ENCODE measurements around the gene FANCM. TPM values are rescaled to one million over a fixed set of nuclear protein-coding genes. Genes with fewer than 3 reads are reported as not detected.

FANCM gene
- total RNA-seq, 2 donors from 2014 or later: 11.9 to 13.5 TPM

DNA sequence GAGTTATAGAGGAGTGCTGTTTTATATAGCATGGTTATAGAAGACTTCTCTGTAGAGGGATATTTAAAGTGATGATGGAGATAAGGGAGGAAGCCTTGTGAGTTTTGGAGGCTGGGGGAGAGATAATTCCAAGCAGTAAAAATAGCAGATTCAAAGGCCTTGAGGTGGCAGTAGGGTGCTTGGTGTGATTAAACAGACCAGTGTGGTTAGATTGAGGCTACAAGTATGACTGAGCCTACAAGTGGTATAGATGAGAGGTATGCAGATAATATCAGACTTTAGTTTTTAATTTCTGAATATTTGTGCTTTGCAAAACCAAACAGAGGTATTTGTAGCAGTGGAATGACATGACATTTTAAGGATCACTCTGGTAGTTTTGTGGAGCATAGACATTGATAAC, 20.3 kb downstream of the FANCM start:
- H3K4me3 ChIP-seq: no peak overlapping the region
- TF ChIP-seq POLR2AphosphoS5 (IDR thresholded peaks at IDR 0.05): no peak
- TF ChIP-seq, protein P1, sequence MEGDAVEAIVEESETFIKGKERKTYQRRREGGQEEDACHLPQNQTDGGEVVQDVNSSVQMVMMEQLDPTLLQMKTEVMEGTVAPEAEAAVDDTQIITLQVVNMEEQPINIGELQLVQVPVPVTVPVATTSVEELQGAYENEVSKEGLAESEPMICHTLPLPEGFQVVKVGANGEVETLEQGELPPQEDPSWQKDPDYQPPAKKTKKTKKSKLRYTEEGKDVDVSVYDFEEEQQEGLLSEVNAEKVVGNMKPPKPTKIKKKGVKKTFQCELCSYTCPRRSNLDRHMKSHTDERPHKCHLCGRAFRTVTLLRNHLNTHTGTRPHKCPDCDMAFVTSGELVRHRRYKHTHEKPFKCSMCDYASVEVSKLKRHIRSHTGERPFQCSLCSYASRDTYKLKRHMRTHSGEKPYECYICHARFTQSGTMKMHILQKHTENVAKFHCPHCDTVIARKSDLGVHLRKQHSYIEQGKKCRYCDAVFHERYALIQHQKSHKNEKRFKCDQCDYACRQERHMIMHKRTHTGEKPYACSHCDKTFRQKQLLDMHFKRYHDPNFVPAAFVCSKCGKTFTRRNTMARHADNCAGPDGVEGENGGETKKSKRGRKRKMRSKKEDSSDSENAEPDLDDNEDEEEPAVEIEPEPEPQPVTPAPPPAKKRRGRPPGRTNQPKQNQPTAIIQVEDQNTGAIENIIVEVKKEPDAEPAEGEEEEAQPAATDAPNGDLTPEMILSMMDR (IDR thresholded peaks at IDR 0.05): no peak
- TF ChIP-seq POLR2A (IDR thresholded peaks at IDR 0.05): no peak
- intact Hi-C loops (cut with DNase I): no loop called here
- no peaks in the 10 kb centered on the region for H3K9me3 ChIP-seq
- no peaks in the 10 kb centered on the region for H3K27me3 ChIP-seq (replicated peaks; ENCODE audit: insufficient read depth)
- no peaks in the 10 kb centered on the region for H3K36me3 ChIP-seq
- DNase-seq (ENCODE audit: low spot score): no peak
- H3K27ac ChIP-seq: no peak overlapping the region
- H3K4me1 ChIP-seq (replicated peaks): no peaks in the 10 kb centered on the region

DNA sequence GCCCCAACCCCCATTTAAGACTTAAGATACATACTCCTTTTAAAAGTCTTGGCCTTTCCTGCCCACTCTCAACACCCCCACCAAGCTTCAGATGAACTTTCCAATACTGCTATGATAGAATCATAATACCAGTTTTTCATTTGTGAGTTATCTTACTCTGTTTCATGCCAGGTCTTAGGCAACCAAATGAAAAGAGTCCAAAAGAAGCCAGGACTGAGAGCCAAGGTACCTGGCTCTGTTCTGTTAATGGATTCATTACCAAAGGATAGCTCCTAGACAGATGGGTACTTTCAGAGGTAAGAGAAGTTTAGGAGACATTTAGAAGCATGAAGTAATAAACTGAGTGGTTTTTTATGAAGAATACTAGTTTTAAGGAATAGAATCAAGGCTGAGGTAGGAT, 34.2 kb downstream of the FANCM start:
- no peaks in the 10 kb centered on the region for H3K27me3 ChIP-seq (replicated peaks; ENCODE audit: insufficient read depth)
- no peaks in the 10 kb centered on the region for H3K4me1 ChIP-seq (replicated peaks)
- H3K27ac ChIP-seq: no peak overlapping the region
- no peak for TF ChIP-seq POLR2AphosphoS5 (IDR thresholded peaks at IDR 0.05)
- TF ChIP-seq, protein P1 (IDR thresholded peaks at IDR 0.05): no peak
- TF ChIP-seq POLR2A (IDR thresholded peaks at IDR 0.05): no peak
- H3K4me3 ChIP-seq: no peak overlapping the region
- intact Hi-C loops (cut with DNase I): no loop called here
- no peaks in the 10 kb centered on the region for H3K36me3 ChIP-seq
- DNase-seq (ENCODE audit: low spot score): no peak
- no peaks in the 10 kb centered on the region for H3K9me3 ChIP-seq

DNA sequence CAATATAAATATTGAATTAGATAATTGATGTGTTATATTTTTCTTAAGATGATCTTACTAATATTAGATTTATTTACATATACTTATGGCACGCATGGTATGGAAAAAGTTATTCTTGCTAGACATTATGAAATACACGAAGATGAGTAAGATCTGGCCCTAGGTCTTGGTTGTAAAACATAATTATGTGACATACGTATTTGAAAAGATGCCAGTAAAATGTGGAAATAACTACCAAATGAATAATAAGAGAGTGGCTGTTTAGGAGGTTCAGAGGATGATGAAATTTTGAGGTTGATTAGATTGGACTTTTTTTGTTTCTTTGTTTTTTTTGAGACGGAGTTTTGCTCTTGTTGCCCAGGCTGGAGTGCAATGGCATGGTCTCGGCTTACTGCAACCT, 41.3 kb downstream of the FANCM start:
- Histone ChIP-seq H3K9me3 (no peaks in the 10 kb centered on the region), H3K36me3 (no peaks in the 10 kb centered on the region), H3K27ac (no peak overlapping the region), H3K27me3 (replicated peaks; ENCODE audit: insufficient read depth) (no peaks in the 10 kb centered on the region), H3K4me3 (no peak overlapping the region), H3K4me1 (replicated peaks) (no peaks in the 10 kb centered on the region)
- intact Hi-C loops (cut with DNase I): no loop called here
- TF ChIP-seq, protein P1 (IDR thresholded peaks at IDR 0.05): no peak
- TF ChIP-seq POLR2A (IDR thresholded peaks at IDR 0.05): no peak
- TF ChIP-seq POLR2AphosphoS5 (IDR thresholded peaks at IDR 0.05): no peak
- no peak for DNase-seq (ENCODE audit: low spot score)
- WGBS: 78% methylated on average over 5 of the region's 5 CpGs

DNA sequence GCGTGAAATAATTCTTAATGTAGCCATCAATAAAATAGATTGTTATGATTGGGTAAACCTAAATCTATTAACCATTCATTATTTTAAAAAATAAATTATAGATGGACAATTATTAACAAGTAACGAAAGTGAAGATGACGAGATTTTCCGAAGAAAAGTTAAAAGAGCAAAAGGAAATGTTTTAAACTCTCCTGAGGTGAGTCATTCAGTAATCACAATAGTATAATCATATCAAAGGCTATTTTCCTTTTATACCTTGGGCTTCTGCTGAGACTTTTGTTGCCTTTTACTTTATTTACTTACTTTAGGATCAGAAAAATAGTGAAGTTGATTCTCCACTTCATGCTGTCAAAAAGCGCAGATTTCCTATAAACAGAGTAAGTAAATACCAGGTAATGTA, 45.6 kb downstream of the FANCM start:
- 97% methylated on average over 5 of the region's 5 CpGs for WGBS
- Histone ChIP-seq H3K36me3 (no peaks in the 10 kb centered on the region), H3K27ac (no peak overlapping the region), H3K4me3 (no peak overlapping the region), H3K27me3 (replicated peaks; ENCODE audit: insufficient read depth) (no peaks in the 10 kb centered on the region), H3K9me3 (no peaks in the 10 kb centered on the region), H3K4me1 (replicated peaks) (no peaks in the 10 kb centered on the region)
- DNase-seq (ENCODE audit: low spot score): no peak
- intact Hi-C loops (cut with DNase I): no loop called here
- TF ChIP-seq, protein P1 (IDR thresholded peaks at IDR 0.05): no peak
- TF ChIP-seq POLR2A (IDR thresholded peaks at IDR 0.05) (no peak), POLR2AphosphoS5 (IDR thresholded peaks at IDR 0.05) (no peak)

DNA sequence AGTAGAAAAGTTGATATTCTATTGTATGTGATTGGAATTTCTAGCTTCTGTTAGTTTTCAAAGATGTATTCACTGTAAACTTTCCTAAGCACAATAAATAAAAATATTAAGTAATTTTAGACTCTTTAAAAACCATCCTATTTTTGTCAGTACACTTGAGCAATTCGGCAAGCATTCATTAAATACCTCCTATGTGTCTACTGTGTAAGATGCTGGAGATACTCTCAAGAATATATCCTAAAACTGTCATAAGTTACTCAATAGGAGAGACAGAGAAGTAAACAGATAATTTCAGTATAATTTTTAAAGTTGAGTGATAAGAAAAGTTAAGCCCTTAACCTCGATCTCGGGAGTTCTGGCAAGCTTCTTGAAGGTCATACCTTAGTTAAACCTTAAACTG, 46.1 kb downstream of the FANCM start:
- H3K27ac ChIP-seq: no peak overlapping the region
- intact Hi-C loops (cut with DNase I): no loop called here
- no peak for DNase-seq (ENCODE audit: low spot score)
- H3K9me3 ChIP-seq: no peaks in the 10 kb centered on the region
- H3K36me3 ChIP-seq: no peaks in the 10 kb centered on the region
- no peaks in the 10 kb centered on the region for H3K27me3 ChIP-seq (replicated peaks; ENCODE audit: insufficient read depth)
- WGBS: 82% methylated on average over 3 of the region's 3 CpGs
- no peak overlapping the region for H3K4me3 ChIP-seq
- TF ChIP-seq POLR2A (IDR thresholded peaks at IDR 0.05) (no peak), POLR2AphosphoS5 (IDR thresholded peaks at IDR 0.05) (no peak)
- TF ChIP-seq, protein P1 (IDR thresholded peaks at IDR 0.05): no peak
- H3K4me1 ChIP-seq (replicated peaks): no peaks in the 10 kb centered on the region
